GM12878 (cell line): ENCODE results near the gene SLC13A4. TPM values are rescaled to one million over a fixed set of nuclear protein-coding genes. Genes with fewer than 3 reads are reported as not detected.

Source experiments
- ATAC-seq: fragments of 200-7000 bp; cut with Tn5 transposase; 3 replicates; pipeline ENCODE4 v1.9.1; 2020; ENCODE audit warnings: mild to moderate bottlenecking, moderate library complexity
- BruUV-seq: library from RNA; stranded (reverse); fragments of 400-500 nt; replicated peaks from 2 replicates; lab custom pipeline; 2021; lab: Mats Ljungman, UMichigan
- CTCF ChIA-PET: fragments of 300-600 bp; sonication (Branson Sonifier 250); formaldehyde crosslinking; extraction: SDS; loops from one replicate; lab custom pipeline; 2021; ENCODE audit warnings: inconsistent platforms; lab: Yijun Ruan, JAX
- POLR2A ChIA-PET: fragments of 350-600 bp; formaldehyde crosslinking; extraction: SDS; loops from one replicate; lab custom pipeline; 2021; ENCODE audit warnings: inconsistent platforms; lab: Charles Lee
- RAD21 ChIA-PET: fragments of 300-600 bp; sonication (Branson Sonifier 250); formaldehyde crosslinking; loops from one replicate; lab custom pipeline; 2023; ENCODE audit warnings: antibody characterized with exemption; ENCODE audit not compliant: unreplicated experiment; lab: Charles Lee
- SMC1A ChIA-PET: fragments of 300-600 bp; sonication (Branson Sonifier 250); formaldehyde crosslinking; loops from one replicate; lab custom pipeline; 2023; ENCODE audit not compliant: unreplicated experiment, uncharacterized antibody; lab: Charles Lee
- DNase-seq: peaks from one replicate; pipeline ENCODE4 v3.0.0-alpha.2; 2011; ENCODE audit warnings: low read depth, low spot score
- FAIRE-seq: peaks from 3 replicates; lab custom pipeline; 2011; peaks lifted over from hg19 to GRCh38; lab: Jason Lieb, UNC
- H2AFZ ChIP-seq: 2 replicates; pipeline ENCODE4 v1.6.0; 2011; ENCODE audit warnings: low read depth, low read length, control low read depth; ENCODE audit not compliant: control insufficient read depth
- H3K27ac ChIP-seq: 2 replicates; pipeline ENCODE4 v1.5.1; 2011; ENCODE audit warnings: control low read depth; ENCODE audit not compliant: control insufficient read depth, insufficient read depth
- H3K27me3 ChIP-seq, 2 experiments: replicated peaks in 1 of 2; 2 replicates each; pipeline versions ENCODE4 v1.6.0 to v1.6.1; 2011; ENCODE audit warnings: low read length in 1 of 2; ENCODE audit not compliant: control insufficient read depth in 2 of 2, insufficient read depth in 2 of 2
- H3K36me3 ChIP-seq, 2 experiments: 2 replicates each; pipeline ENCODE4 v1.5.1; 2011; ENCODE audit warnings: low read length in 1 of 2; ENCODE audit not compliant: control insufficient read depth in 2 of 2, insufficient read depth in 2 of 2
- H3K4me1 ChIP-seq: 2 replicates; pipeline ENCODE4 v1.6.1; 2011; ENCODE audit warnings: mild to moderate bottlenecking, low read length, moderate library complexity, mixed read lengths; ENCODE audit not compliant: control insufficient read depth, insufficient read depth
- H3K4me2 ChIP-seq: 2 replicates; pipeline ENCODE4 v1.6.0; 2011; ENCODE audit warnings: control low read depth; ENCODE audit not compliant: control insufficient read depth, insufficient read depth
- H3K4me3 ChIP-seq: fragments of 200-600 bp; sonication (generic); 2 replicates; pipeline ENCODE4 v1.5.1; 2016
- H3K79me2 ChIP-seq: 2 replicates; pipeline ENCODE4 v1.6.0; 2011; ENCODE audit warnings: low read length; ENCODE audit not compliant: control insufficient read depth, insufficient read depth
- H3K9ac ChIP-seq: 2 replicates; pipeline ENCODE4 v1.8.0; 2011; ENCODE audit warnings: low read length, control low read depth, mixed read lengths; ENCODE audit not compliant: control insufficient read depth, insufficient read depth
- H3K9me3 ChIP-seq: replicated peaks from 3 replicates; pipeline ENCODE4 v1.5.1; 2011; ENCODE audit warnings: mild to moderate bottlenecking, low read length; ENCODE audit not compliant: control insufficient read depth, insufficient read depth
- H4K20me1 ChIP-seq: 2 replicates; pipeline ENCODE4 v1.6.0; 2011; ENCODE audit not compliant: control insufficient read depth, insufficient read depth
- NFXL1 ChIP-seq: fragments of 450-650 bp; IDR thresholded peaks from 2 replicates; pipeline ENCODE4 v1.6.1; 2017; ENCODE audit warnings: antibody characterized with exemption, mild to moderate bottlenecking, borderline replicate concordance
- POLR2AphosphoS5 ChIP-seq: IDR thresholded peaks from 2 replicates; pipeline ENCODE4 v1.6.1; 2011; ENCODE audit warnings: mild to moderate bottlenecking, low read length, inconsistent platforms
- POU2F2 ChIP-seq: IDR thresholded peaks from 3 replicates; pipeline ENCODE4 v1.6.1; 2011; ENCODE audit warnings: low read depth, mild to moderate bottlenecking, low read length, borderline replicate concordance
- YBX1 ChIP-seq: fragments of 450-650 bp; IDR thresholded peaks from 2 replicates; pipeline ENCODE4 v1.6.1; 2016; ENCODE audit warnings: antibody characterized with exemption
- WGBS: methylation state at CpG from one replicate; pipeline ENCODE4 v1.1.6; 2016; ENCODE audit warnings: low lambda C conversion rate; ENCODE audit not compliant: insufficient replicate concordance, insufficient coverage; ENCODE audit errors: missing lambda C conversion rate; 5-methylcytosine and 5-hydroxymethylcytosine counted together
- in situ Hi-C: fragments of 300-500 bp; cut with MboI; formaldehyde crosslinking; loops from 9 replicates; pipeline ENCODE4 v1.14.3; 2018; ENCODE audit warnings: mixed read lengths
- intact Hi-C: fragments of 100-400 bp; cut with micrococcal nuclease; formaldehyde crosslinking; loops from one replicate; pipeline ENCODE4 v1.14.2; 2022; ENCODE audit not compliant: unreplicated experiment
- polyA plus RNA-seq, 11 experiments: library from polyadenylated mRNA; depleted of rRNA in 4 of 11; unstranded in 6 of 11; stranded (reverse) in 5 of 11; fragments of >200 nt; fragmentation: Nextera tagmentation in 4 of 11; fragmentation: Illumina TruSeq in 1 of 11; extraction: Ambion mirVana in 4 of 11; extraction: Trizol in 1 of 11; gene quantifications; 1 replicate in 1 of 11; 2 replicates in 10 of 11; pipeline versions ENCODE4 v1.2.1 to v1.2.3, GENCODE V29; 2011 to 2016; ENCODE audit warnings: inconsistent platforms in 2 of 11, missing spikeins in 2 of 11, low read depth in 1 of 11
- total RNA-seq, 4 experiments: library from RNA; depleted of rRNA in 3 of 4; stranded (reverse); fragments of >200 nt in 3 of 4; fragmentation: Illumina TruSeq in 1 of 4; extraction: Trizol in 1 of 4; gene quantifications; 2 replicates each; pipeline versions ENCODE4 v1.2.1 to v1.2.3, GENCODE V29; 2013 to 2021

The SLC13A4 gene
- total and polyA plus RNA-seq, 10 of the 15 experiments (the other 5 are each of a cell fraction or from before 2014, with no cell fraction given) = 0.14 to 0.23 (median 0.20) TPM; not detected in 7

GRCh38 chr7:135658564-135658963 lies 69.4 kb downstream of the SLC13A4 start (continued):
- TF ChIP-seq POU2F2 = no peak

DNA sequence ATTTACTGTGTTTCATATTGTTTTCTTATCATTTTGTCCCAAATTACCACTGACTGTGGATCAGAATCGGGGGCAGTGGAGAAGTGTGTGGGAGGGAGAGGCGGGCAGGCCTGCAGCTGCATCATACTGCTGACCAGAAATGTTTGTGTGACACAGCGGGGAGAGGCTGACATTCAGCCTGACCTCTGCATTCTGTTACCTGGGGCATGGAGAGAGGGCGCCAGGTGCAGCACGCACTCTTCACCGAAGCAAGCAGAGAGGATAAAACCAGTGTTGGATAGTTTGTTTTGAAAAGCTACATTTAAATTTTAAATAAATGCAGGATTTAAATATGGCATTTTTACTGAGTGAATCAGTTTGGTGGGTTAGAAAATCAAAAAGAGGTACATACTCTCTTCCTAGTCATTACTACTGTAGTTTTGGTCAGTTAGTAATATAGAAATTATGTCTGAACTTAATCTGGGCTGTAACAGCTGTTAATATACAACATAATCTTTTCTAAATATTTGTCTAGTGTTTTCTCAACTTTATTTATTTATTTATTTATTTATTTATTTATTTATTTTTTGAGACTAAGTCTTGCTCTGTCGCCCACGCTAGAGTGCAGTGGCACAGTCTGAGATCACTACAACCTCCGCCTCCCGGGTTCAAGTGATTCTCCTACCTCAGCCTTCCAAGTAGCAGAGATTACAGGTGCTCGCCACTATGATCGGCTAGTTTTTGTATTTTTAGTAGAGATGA lies 74.5 kb downstream of the SLC13A4 start:
- Histone ChIP-seq H3K27me3 (no peaks in the 10 kb centered on the region), H3K27ac (no peak overlapping the region), H3K36me3 (no peaks in the 10 kb centered on the region), H3K4me3 (no peak overlapping the region), H3K9ac (no peak overlapping the region), H2AFZ (no peak overlapping the region), H3K4me1 (no peaks in the 10 kb centered on the region), H3K4me2 (no peak overlapping the region), H4K20me1 (no peaks in the 10 kb centered on the region), H3K9me3 (no peaks in the 10 kb centered on the region), H3K79me2 (no peaks in the 10 kb centered on the region)
- ChIA-PET POLR2A (no interaction called here), RAD21 (no interaction called here), CTCF (interaction anchor here (1.1 to 1.2 kb wide), 2 partner anchors 8 to 11 kb away, joined by 3 to 8 read pairs; no protein-coding TSS in a partner anchor), SMC1A (no interaction called here)
- no peak for FAIRE-seq
- no peak for ATAC-seq
- in situ Hi-C loops = no loop called here
- no TSS peak for BruUV-seq
- no peak for TF ChIP-seq YBX1
- no peak for TF ChIP-seq NFXL1
- TF ChIP-seq POLR2AphosphoS5 = no peak
- 97% methylated on average over 12 of the region's 12 CpGs for WGBS
- no peak for DNase-seq
- intact Hi-C loops = no loop called here
